HEK293T (cell line): ENCODE results near the gene TGM6.

Experiments
- CTCF ChIA-PET: fragments of 350-600 bp; formaldehyde crosslinking; extraction: SDS; loops from one replicate; lab custom pipeline; 2021; ENCODE audit warnings: antibody characterized with exemption, inconsistent platforms; lab: Yijun Ruan, JAX
- POLR2A ChIA-PET: fragments of 350-600 bp; formaldehyde crosslinking; extraction: SDS; loops from one replicate; lab custom pipeline; 2020; ENCODE audit warnings: antibody characterized with exemption, inconsistent platforms; lab: Yijun Ruan, JAX
- DNase-seq: peaks from one replicate; pipeline ENCODE4 v3.0.0; 2012; ENCODE audit warnings: mixed read lengths; ENCODE audit errors: extremely low spot score
- ARNT ChIP-seq: fragments of 450-650 bp; IDR thresholded peaks from 2 replicates; pipeline ENCODE4 v1.6.1; 2017; ENCODE audit warnings: mild to moderate bottlenecking
- BHLHE40 ChIP-seq: fragments of 450-650 bp; IDR thresholded peaks from 2 replicates; pipeline ENCODE4 v1.6.1; 2016; ENCODE audit warnings: mild to moderate bottlenecking, moderate library complexity, borderline replicate concordance
- CTBP1 ChIP-seq: fragments of 450-650 bp; IDR thresholded peaks from 2 replicates; pipeline ENCODE4 v1.6.1; 2016; ENCODE audit warnings: borderline replicate concordance
- ELF4 ChIP-seq: fragments of 450-650 bp; IDR thresholded peaks from 2 replicates; pipeline ENCODE4 v1.6.1; 2017; ENCODE audit warnings: antibody characterized with exemption
- FOXA1 ChIP-seq: fragments of 450-650 bp; IDR thresholded peaks from 2 replicates; pipeline ENCODE4 v1.6.1; 2016; ENCODE audit warnings: mild to moderate bottlenecking
- FOXK2 ChIP-seq: fragments of 450-650 bp; IDR thresholded peaks from 2 replicates; pipeline ENCODE4 v1.6.1; 2016; ENCODE audit warnings: mild to moderate bottlenecking
- FOXM1 ChIP-seq: fragments of 450-650 bp; IDR thresholded peaks from 2 replicates; pipeline ENCODE4 v1.6.1; 2017; ENCODE audit warnings: mild to moderate bottlenecking, borderline replicate concordance
- HDGF ChIP-seq: fragments of 450-650 bp; IDR thresholded peaks from 2 replicates; pipeline ENCODE4 v1.6.1; 2017; ENCODE audit warnings: antibody characterized with exemption, borderline replicate concordance
- L3MBTL2 ChIP-seq: fragments of 450-650 bp; conservative IDR thresholded peaks from 2 replicates; pipeline ENCODE4 v1.6.1; 2016; ENCODE audit warnings: mild to moderate bottlenecking
- LEF1 ChIP-seq: fragments of 450-650 bp; IDR thresholded peaks from 2 replicates; pipeline ENCODE4 v1.6.1; 2017; ENCODE audit warnings: mild to moderate bottlenecking, borderline replicate concordance
- NFRKB ChIP-seq: fragments of 450-650 bp; IDR thresholded peaks from 2 replicates; pipeline ENCODE4 v1.6.1; 2016; ENCODE audit warnings: mild to moderate bottlenecking, moderate library complexity
- PKNOX1 ChIP-seq: fragments of 450-650 bp; IDR thresholded peaks from 2 replicates; pipeline ENCODE4 v1.6.1; 2016
- SP1 ChIP-seq: fragments of 450-650 bp; IDR thresholded peaks from 2 replicates; pipeline ENCODE4 v1.6.1; 2017
- SUZ12 ChIP-seq: fragments of 450-650 bp; IDR thresholded peaks from 2 replicates; pipeline ENCODE4 v1.6.1; 2016; ENCODE audit warnings: mild to moderate bottlenecking
- TARDBP ChIP-seq: fragments of 450-650 bp; IDR thresholded peaks from 2 replicates; pipeline ENCODE4 v1.6.1; 2016
- ZNF384 ChIP-seq: fragments of 450-650 bp; IDR thresholded peaks from 2 replicates; pipeline ENCODE4 v1.6.1; 2016

TGM6 gene

GRCh38 chr20:2390951-2391675 is 10.4 kb downstream of the TGM6 start:
- TF ChIP-seq ZNF384 (no peak), ELF4 (no peak), BHLHE40 (no peak), LEF1 (no peak), FOXK2 (no peak)
- no peak for DNase-seq
- POLR2A ChIA-PET: no interaction called here
- CTCF ChIA-PET: no interaction called here

GRCh38 chr20:2394411-2395055 is 13.8 kb downstream of the TGM6 start:
- DNase-seq: no peak
- ChIA-PET CTCF (no interaction called here), POLR2A (interaction anchor here (1.1 kb wide), 1 partner anchor 8 kb away, joined by 4 read pairs; no protein-coding TSS in a partner anchor)
- TF ChIP-seq FOXA1 (no peak), HDGF (no peak), ELF4 (no peak), BHLHE40 (no peak), SUZ12 (no peak), NFRKB (no peak), ARNT (no peak), LEF1 (no peak), CTBP1 (no peak), L3MBTL2 (no peak), FOXK2 (no peak), FOXM1 (no peak)

GRCh38 chr20:2395136-2395535 is 14.4 kb downstream of the TGM6 start:
- CTCF ChIA-PET: no interaction called here
- DNase-seq: no peak
- POLR2A ChIA-PET: interaction anchor here (1.1 kb wide), 1 partner anchor 8 kb away, joined by 4 read pairs; no protein-coding TSS in a partner anchor
- TF ChIP-seq BHLHE40 (no peak), SUZ12 (no peak), HDGF (no peak), TARDBP (no peak), ZNF384 (no peak), PKNOX1 (no peak), CTBP1 (no peak), FOXA1 (no peak), ELF4 (no peak), SP1 (no peak), FOXM1 (no peak), NFRKB (no peak), L3MBTL2 (no peak), ARNT (no peak), FOXK2 (no peak), LEF1 (no peak)

- TF ChIP-seq ELF4 (no peak), SP1 (no peak), FOXM1 (no peak), L3MBTL2 (no peak), FOXA1 (no peak), ARNT (no peak), BHLHE40 (no peak)
- ChIA-PET POLR2A (no interaction called here), CTCF (no interaction called here)
- DNase-seq: no peak
Measured at GRCh38 chr20:2396241-2396814, 15.6 kb downstream of the TGM6 start.

GRCh38 chr20:2397091-2397490 is 16.4 kb downstream of the TGM6 start:
- DNase-seq: no peak
- TF ChIP-seq SP1 (no peak), FOXM1 (no peak), ARNT (no peak), ZNF384 (no peak), TARDBP (no peak), FOXK2 (no peak), PKNOX1 (no peak), LEF1 (no peak), SUZ12 (no peak), ELF4 (no peak), BHLHE40 (no peak), FOXA1 (no peak), NFRKB (no peak), L3MBTL2 (no peak)
- CTCF ChIA-PET: no interaction called here
- POLR2A ChIA-PET: no interaction called here

- TF ChIP-seq LEF1 (no peak), ZNF384 (no peak), PKNOX1 (no peak), ELF4 (no peak), FOXA1 (no peak), SP1 (no peak), TARDBP (no peak), L3MBTL2 (no peak), FOXM1 (no peak), CTBP1 (no peak), ARNT (no peak), NFRKB (no peak), FOXK2 (no peak), HDGF (no peak), BHLHE40 (no peak), SUZ12 (no peak)
- ChIA-PET CTCF (no interaction called here), POLR2A (no interaction called here)
- no peak for DNase-seq
Measured at GRCh38 chr20:2397595-2398145, 17.0 kb downstream of the TGM6 start.
